HCT116 (cell line): ENCODE measurements around the gene CARD9. TPM values are rescaled to one million over a fixed set of nuclear protein-coding genes. Genes with fewer than 3 reads are reported as not detected.

Experiments
- ATAC-seq: fragments of 200-7000 bp; cut with Tn5 transposase; 2 replicates; pipeline ENCODE4 v1.9.1; 2020; ENCODE audit warnings: mild to moderate bottlenecking, moderate library complexity
- BruUV-seq: library from RNA; stranded (reverse); fragments of 400-500 nt; replicated peaks from 2 replicates; lab custom pipeline; 2021; lab: Mats Ljungman, UMichigan
- CTCF ChIA-PET: fragments of 300-600 bp; sonication (Branson Sonifier 250); formaldehyde crosslinking; loops from one replicate; lab custom pipeline; 2021; ENCODE audit warnings: antibody characterized with exemption; lab: Charles Lee
- POLR2A ChIA-PET: fragments of 300-600, 350-600 bp; sonication (Branson Sonifier 250); formaldehyde crosslinking; loops from one replicate; lab custom pipeline; 2021; ENCODE audit warnings: antibody characterized with exemption; lab: Charles Lee
- RAD21 ChIA-PET, 2 experiments: fragments of 300-600 bp; sonication (Branson Sonifier 250); formaldehyde crosslinking; loops; one replicate each; lab custom pipeline; 2023; ENCODE audit warnings: low total read pairs in 2 of 2; ENCODE audit not compliant: uncharacterized antibody in 2 of 2, unreplicated experiment in 2 of 2, low non-redundant PET in 1 of 2; lab: Charles Lee
- DNase-seq: peaks from one replicate; pipeline ENCODE4 v3.0.0-alpha.2; 2010; ENCODE audit warnings: low read depth, low spot score
- H2AFZ ChIP-seq: fragments of 200-600 bp; shearing (Covaris generic), sonication (generic); 2 replicates; pipeline ENCODE4 v1.6.1; 2017; ENCODE audit warnings: low read depth, mixed run types, mixed read lengths, antibody characterized with exemption, low read length; ENCODE audit not compliant: poor library complexity, severe bottlenecking
- H3K27ac ChIP-seq: 2 replicates; pipeline ENCODE4 v1.5.1; 2012; ENCODE audit warnings: low read depth, low read length
- H3K27me3 ChIP-seq: fragments of 200-600 bp; sonication (generic); 2 replicates; pipeline ENCODE4 v1.6.1; 2016; ENCODE audit warnings: mixed run types, low read length, mixed read lengths; ENCODE audit not compliant: insufficient read depth
- H3K36me3 ChIP-seq, 2 experiments: fragments of 200-500 bp in 1 of 2; fragments of 200-600 bp in 1 of 2; sonication (Bioruptor generic) in 1 of 2; sonication (generic) in 1 of 2; 2 replicates each; pipeline versions ENCODE4 v1.5.1 to v1.6.1; 2014 to 2016; ENCODE audit warnings: low read length in 2 of 2, inconsistent platforms in 1 of 2, mixed read lengths in 1 of 2, mixed run types in 1 of 2; ENCODE audit not compliant: insufficient read depth in 2 of 2, control insufficient read depth in 1 of 2
- H3K4me1 ChIP-seq, 2 experiments: fragments of 200-600 bp in 1 of 2; sonication (generic) in 1 of 2; 2 replicates each; pipeline versions ENCODE4 v1.5.1 to v1.6.1; 2012 to 2017; ENCODE audit warnings: low read length in 2 of 2, inconsistent platforms in 1 of 2, mild to moderate bottlenecking in 1 of 2, mixed read lengths in 1 of 2, mixed run types in 1 of 2, moderate library complexity in 1 of 2; ENCODE audit not compliant: insufficient read depth in 2 of 2, control insufficient read depth in 1 of 2
- H3K4me2 ChIP-seq: fragments of 200-600 bp; sonication (generic); 2 replicates; pipeline ENCODE4 v1.6.1; 2017; ENCODE audit warnings: mixed run types, low read length, mixed read lengths
- H3K4me3 ChIP-seq, 2 experiments: fragments of 200-600 bp in 1 of 2; sonication (generic) in 1 of 2; replicated peaks in 1 of 2; 2 replicates each; pipeline ENCODE4 v1.5.1; 2011 to 2016; ENCODE audit warnings: low read length in 2 of 2, control low read depth in 1 of 2, low read depth in 1 of 2, mild to moderate bottlenecking in 1 of 2, mixed read lengths in 1 of 2, mixed run types in 1 of 2
- H3K79me2 ChIP-seq: fragments of 200-600 bp; sonication (generic); 2 replicates; pipeline ENCODE4 v1.6.1; 2017; ENCODE audit warnings: mild to moderate bottlenecking, mixed run types, low read length, moderate library complexity, mixed read lengths; ENCODE audit not compliant: insufficient read depth
- H3K9ac ChIP-seq: fragments of 200-600 bp; sonication (generic); 2 replicates; pipeline ENCODE4 v1.6.1; 2016; ENCODE audit warnings: low read length, mixed read lengths
- H3K9me2 ChIP-seq: fragments of 200-600 bp; sonication (generic), shearing (Covaris generic); 2 replicates; pipeline ENCODE4 v1.6.1; 2017; ENCODE audit warnings: mixed run types, mild to moderate bottlenecking, moderate library complexity; ENCODE audit not compliant: insufficient read depth
- H3K9me3 ChIP-seq, 2 experiments: fragments of 200-500 bp in 1 of 2; fragments of 200-600 bp in 1 of 2; sonication (Bioruptor generic) in 1 of 2; sonication (generic) in 1 of 2; 2 replicates each; pipeline ENCODE4 v1.6.1; 2014 to 2017; ENCODE audit warnings: low read length in 2 of 2, mixed read lengths in 2 of 2, inconsistent platforms in 1 of 2, low read depth in 1 of 2, mild to moderate bottlenecking in 1 of 2, mixed run types in 1 of 2, moderate library complexity in 1 of 2; ENCODE audit not compliant: control insufficient read depth in 1 of 2, insufficient read depth in 1 of 2
- H4K20me1 ChIP-seq: fragments of 200-600 bp; sonication (generic), shearing (Covaris generic); 2 replicates; pipeline ENCODE4 v1.6.1; 2017; ENCODE audit warnings: mixed run types, mild to moderate bottlenecking, moderate library complexity; ENCODE audit not compliant: insufficient read depth
- EGR1 ChIP-seq: IDR thresholded peaks from 2 replicates; pipeline ENCODE4 v1.6.1; 2012; ENCODE audit warnings: low read depth
- EZH2 ChIP-seq: fragments of 200-600 bp; sonication (generic); IDR thresholded peaks from 2 replicates; pipeline ENCODE4 v1.6.1; 2017; ENCODE audit warnings: antibody characterized with exemption, mixed run types
- EZH2phosphoT487 ChIP-seq: fragments of 200-600 bp; IDR thresholded peaks from 2 replicates; pipeline ENCODE4 v1.6.1; 2018; ENCODE audit warnings: antibody characterized with exemption, borderline replicate concordance
- JUND ChIP-seq: IDR thresholded peaks from 2 replicates; pipeline ENCODE4 v1.6.1; 2012
- YY1 ChIP-seq: IDR thresholded peaks from 2 replicates; pipeline ENCODE4 v1.6.1; 2011; ENCODE audit warnings: low read length, low read depth, moderate library complexity, mild to moderate bottlenecking; ENCODE audit not compliant: insufficient replicate concordance; ENCODE audit errors: extremely low read depth
- ZFX ChIP-seq: fragments of 450-650 bp; IDR thresholded peaks from 2 replicates; pipeline ENCODE4 v1.6.1; 2017
- intact Hi-C: fragments of 100-400 bp; cut with micrococcal nuclease; formaldehyde crosslinking; loops from 2 replicates; pipeline ENCODE4 v1.10.0; 2022
- total RNA-seq: library from RNA; stranded (reverse); gene quantifications from one replicate; pipeline ENCODE4 v1.2.1, GENCODE V29; 2021; ENCODE audit not compliant: unreplicated experiment
- TF ChIP-seq, protein P1 (sequence below): IDR thresholded peaks from 2 replicates; pipeline ENCODE4 v1.6.1; 2012

Gene CARD9
- total RNA-seq, 1 experiment from 2014 or later: 1.2 TPM

DNA sequence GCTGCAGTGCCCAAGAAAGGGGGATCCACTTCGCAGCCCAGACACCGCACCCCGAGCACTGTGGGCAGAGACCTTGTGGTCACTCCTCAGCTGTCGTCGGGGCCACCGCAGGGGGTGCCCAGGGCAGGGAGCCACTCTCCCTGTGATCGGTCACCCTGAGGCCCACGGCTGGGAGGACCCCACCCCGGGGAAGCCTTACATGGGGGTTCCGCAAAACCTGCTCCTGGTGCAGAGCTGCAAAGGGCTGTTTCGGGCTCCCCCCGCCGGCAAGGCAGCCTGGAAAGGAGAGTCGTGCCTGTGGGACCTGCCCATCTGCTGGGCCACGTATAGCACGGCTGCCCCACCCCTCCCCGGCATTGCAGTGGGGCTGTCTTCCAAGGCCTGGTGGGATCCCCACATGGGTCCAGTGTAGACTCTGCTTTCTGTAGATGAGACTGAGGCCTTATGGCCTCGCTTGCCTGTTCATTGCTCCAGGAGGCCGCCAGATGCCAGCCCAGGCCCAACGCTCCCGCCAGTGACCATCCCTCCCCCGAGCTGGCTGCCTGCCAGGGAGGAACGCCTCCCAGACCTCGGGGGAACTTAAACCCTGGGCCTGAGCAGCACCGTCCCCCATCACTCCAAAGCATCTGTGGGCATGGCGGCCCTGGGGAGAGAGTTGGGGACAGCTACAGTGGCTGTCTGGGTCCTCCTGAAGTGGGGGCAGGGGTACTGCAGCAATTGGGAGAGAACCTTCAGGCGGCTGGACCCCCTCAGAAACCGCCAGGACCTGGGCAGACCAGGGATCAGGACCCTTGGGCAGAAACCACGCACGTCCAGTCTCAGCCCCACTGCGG, 8.3 kb downstream of the CARD9 start:
- Histone ChIP-seq H2AFZ (no peak overlapping the region), H3K9me3 (no peaks in the 10 kb centered on the region), H3K9me2 (no peaks in the 10 kb centered on the region), H3K4me3 (no peak overlapping the region), H3K36me3 (no peaks in the 10 kb centered on the region), H4K20me1 (no peaks in the 10 kb centered on the region), H3K4me2 (no peak overlapping the region), H3K27me3 (no peaks in the 10 kb centered on the region), H3K4me1 (peaks cover 10 to 16% of the 10 kb centered on the region in 2 experiments), H3K9ac (no peak overlapping the region), H3K27ac (no peak overlapping the region), H3K79me2 (no peaks in the 10 kb centered on the region)
- DNase-seq (no peak), ATAC-seq (no peak)
- ChIA-PET POLR2A (no interaction called here), CTCF (no interaction called here), RAD21 (no interaction called here)
- no peak for TF ChIP-seq EZH2phosphoT487
- TF ChIP-seq EGR1: no peak
- TF ChIP-seq EZH2: no peak
- TF ChIP-seq ZFX: no peak
- TF ChIP-seq YY1: no peak
- TF ChIP-seq, protein P1, sequence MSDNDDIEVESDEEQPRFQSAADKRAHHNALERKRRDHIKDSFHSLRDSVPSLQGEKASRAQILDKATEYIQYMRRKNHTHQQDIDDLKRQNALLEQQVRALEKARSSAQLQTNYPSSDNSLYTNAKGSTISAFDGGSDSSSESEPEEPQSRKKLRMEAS: no peak
- no peak for TF ChIP-seq JUND
- intact Hi-C loops: no loop called here
- BruUV-seq: no TSS peak
